ENCODE measurements around the gene FBXO24. TPM values are rescaled to one million over a fixed set of nuclear protein-coding genes. Genes with fewer than 3 reads are reported as not detected.

FBXO24 gene
- total and polyA plus RNA-seq, 2 of the 4 experiments (the other 2 are of a cell fraction), result 0.43 to 0.54 TPM

GRCh38 chr7:100626530-100627237 is 40.6 kb downstream of the FBXO24 start:
- Histone ChIP-seq H3K36me3 (ENCODE audit: control insufficient read depth, insufficient read depth, low read length) (no peaks in the 10 kb centered on the region), H3K4ac (ENCODE audit: low read depth, low read length) (0 out of 2 replicates have a peak overlapping the region, but pooled peaks have one; percentile 10)

More at GRCh38 chr7:100626530-100627237, 40.6 kb downstream of the FBXO24 start:
- dilution Hi-C loops (cut with HindIII; ENCODE audit: low sequenced_read_pairs, unreplicated experiment) (no loop called here), in situ Hi-C loops (cut with MboI; ENCODE audit: low sequenced_read_pairs) (no loop called here), intact Hi-C loops (cut with micrococcal nuclease) (no loop called here)
- Histone ChIP-seq H3K4me3 (ENCODE audit: insufficient read depth, low read depth, low read length) (peak overlapping the region; percentile 33), H2AK5ac (ENCODE audit: low read depth, low read length) (peak overlapping the region; percentile 11), H3K18ac (ENCODE audit: low read depth, low read length) (no peak overlapping the region), H3K79me1 (ENCODE audit: low read depth in 1 of 2, low read length in 2 of 2) (no peaks in the 10 kb centered on the region), H3K56ac (ENCODE audit: extremely low read depth, insufficient read depth, low read length) (no peak overlapping the region), H2BK120ac (ENCODE audit: low read depth, low read length) (0 out of 2 replicates have a peak overlapping the region, but pooled peaks have one; percentile 10), H4K8ac (ENCODE audit: low read depth in 2 of 2, low read length in 2 of 2) (peak overlapping the region in 1 of 2 experiments; percentile 52; a peak in 1 of 4 replicates), H2AFZ (replicated peaks; ENCODE audit: low read length, poor library complexity) (peak overlapping the region; percentile 90), H4K91ac (ENCODE audit: insufficient read depth, low read depth, low read length) (peak overlapping the region; percentile 21; the same call in 1 of the 2 replicates), H2BK5ac (ENCODE audit: low read depth, low read length, poor library complexity, severe bottlenecking) (no peak overlapping the region), H3K27ac (ENCODE audit: insufficient read depth, low read length) (no peak overlapping the region; the same call in 1 of the 2 replicates), H3K9me3 (ENCODE audit: control insufficient read depth, insufficient read depth, low read length) (no peaks in the 10 kb centered on the region), H2BK20ac (ENCODE audit: low read depth, low read length) (no peak overlapping the region), H3K27me3 (ENCODE audit: control insufficient read depth, insufficient read depth, low read length) (peaks cover under 1% of the 10 kb centered on the region; the same call in 1 of the 2 replicates), H3K14ac (replicated peaks; ENCODE audit: low read depth, low read length) (no peak overlapping the region), H2AK9ac (replicated peaks; ENCODE audit: low read depth, low read length, poor library complexity) (peak overlapping the region; percentile 89), H4K5ac (ENCODE audit: low read depth, low read length) (no peak overlapping the region), H3K9me1 (ENCODE audit: insufficient read depth, low read length) (peaks cover 7% of the 10 kb centered on the region; the same call in 1 of the 2 replicates), H2BK15ac (ENCODE audit: low read depth, low read length) (no peak overlapping the region), H3K4me1 (ENCODE audit: control insufficient read depth, insufficient read depth, low read length) (no peaks in the 10 kb centered on the region), H3K23ac (ENCODE audit: low read depth, low read length) (0 out of 2 replicates have a peak overlapping the region, but pooled peaks have one; percentile 11), H4K20me1 (ENCODE audit: insufficient read depth, low read length) (no peaks in the 10 kb centered on the region; the same call in 1 of the 2 replicates), H3K9ac (ENCODE audit: low read depth, low read length) (peak overlapping the region; percentile 29; the same call in 1 of the 2 replicates), H3K4me2 (ENCODE audit: low read depth, low read length) (peak overlapping the region; percentile 93)
- ChIA-PET CTCF (interaction anchor here (1.0 kb wide), 1 partner anchor 8 kb away, joined by 5 read pairs; no protein-coding TSS in a partner anchor), POLR2A (ENCODE audit: unreplicated experiment) (no interaction called here)
- WGBS, 2 experiments (ENCODE audit: extremely low coverage in 2 of 2, insufficient read length in 1 of 2), result 6% methylated on average over 7 of the region's 37 CpGs; no CpG with 5 or more reads in 1 of the 2 experiments
- peak; percentile 81 for DNase-seq
- TF ChIP-seq FOS (IDR thresholded peaks at IDR 0.05; ENCODE audit: low read depth, low read length), result no peak
- TF ChIP-seq SMC3 (IDR thresholded peaks at IDR 0.05; ENCODE audit: low read depth, low read length), result no peak
- TF ChIP-seq MAZ (IDR thresholded peaks at IDR 0.05; ENCODE audit: borderline replicate concordance, low read depth, low read length), result peak; percentile 65; the same call in 1 of the 2 replicates
- TF ChIP-seq MXI1 (IDR thresholded peaks at IDR 0.05; ENCODE audit: borderline replicate concordance, low read depth, low read length), result 0 out of 2 replicates have a peak, but pooled peaks have one; percentile 17
- TF ChIP-seq CEBPB (IDR thresholded peaks at IDR 0.05; ENCODE audit: low read depth, low read length), result no peak
- no peak for TF ChIP-seq RFX5 (IDR thresholded peaks at IDR 0.05; ENCODE audit: low read depth, low read length)
- no peak for TF ChIP-seq BHLHE40 (IDR thresholded peaks at IDR 0.05; ENCODE audit: low read depth, low read length)
- TF ChIP-seq RAD21 (IDR thresholded peaks at IDR 0.05; ENCODE audit: low read length), result no peak
- ATAC-seq (ENCODE audit: low read depth), result peak; percentile 100
- no TSS peak for BruUV-seq (replicated peaks)

Data from IMR-90 (cell line).